ENCODE data around the gene CDH18.
"Not testable (repeated sequence)": the region's sequence is repeated elsewhere in the genome, so short reads cannot be mapped to it uniquely, and the experiment has no call there.

The CDH18 gene

DNA sequence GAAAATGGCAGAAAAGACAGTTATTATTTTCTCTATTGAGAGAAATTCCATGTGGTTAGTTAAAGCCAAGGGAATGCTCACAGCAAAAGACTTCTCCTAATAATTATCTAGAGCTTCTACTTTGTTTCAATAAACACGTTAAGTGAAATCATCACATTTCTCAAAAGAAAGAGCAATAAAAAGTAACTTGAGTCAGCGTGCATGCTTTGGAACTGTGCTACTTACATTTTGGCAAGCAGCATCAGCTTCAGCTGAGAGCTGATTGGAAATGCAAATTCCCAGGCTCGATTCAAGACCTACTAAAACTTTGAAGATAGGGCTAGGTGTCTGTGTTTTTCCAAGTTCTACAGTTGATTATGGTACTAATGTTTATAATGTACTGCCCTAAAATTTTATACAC is 132.1 kb downstream of the CDH18 start:
- no peak for DNase-seq

GRCh38 chr5:19855453-19855852 is 132.5 kb downstream of the CDH18 start:
- DNase-seq: no peak

- DNase-seq: no peak
Observed at GRCh38 chr5:19855031-19855430, 133.0 kb downstream of the CDH18 start.

GRCh38 chr5:19853616-19854240 is 134.3 kb downstream of the CDH18 start:
- no peak for DNase-seq

DNA sequence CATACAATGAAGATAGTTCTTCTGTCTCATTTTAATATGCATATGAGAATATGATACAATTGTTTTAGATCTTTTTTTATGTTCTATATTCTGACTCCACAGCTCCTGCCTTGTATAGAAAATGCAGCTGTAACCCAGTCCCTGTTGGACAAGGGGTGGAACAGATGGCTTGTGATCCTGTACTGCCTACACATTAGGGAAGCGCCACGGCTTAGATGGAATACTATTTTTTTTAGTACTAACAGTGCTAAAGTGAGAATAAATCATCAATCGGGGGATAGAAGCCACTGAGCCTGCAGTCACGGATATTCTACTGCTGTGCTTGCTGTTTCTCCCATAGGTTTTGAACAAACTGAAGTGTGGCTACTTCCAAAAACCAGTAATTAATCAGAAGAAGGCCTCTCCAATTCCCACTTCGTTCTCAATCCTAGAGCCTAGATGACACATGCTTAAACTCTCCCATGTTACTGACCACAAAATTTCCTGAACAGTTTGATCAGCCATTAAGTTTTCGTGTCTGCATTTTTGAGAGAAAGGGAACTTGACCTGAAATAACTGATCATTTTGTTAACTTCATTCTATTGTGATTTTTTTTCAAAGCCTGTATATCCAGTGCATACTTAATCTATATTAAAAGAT is 150.3 kb downstream of the CDH18 start:
- no peak for DNase-seq

GRCh38 chr5:19835442-19835841 is 152.6 kb downstream of the CDH18 start:
- DNase-seq: no peak

DNA sequence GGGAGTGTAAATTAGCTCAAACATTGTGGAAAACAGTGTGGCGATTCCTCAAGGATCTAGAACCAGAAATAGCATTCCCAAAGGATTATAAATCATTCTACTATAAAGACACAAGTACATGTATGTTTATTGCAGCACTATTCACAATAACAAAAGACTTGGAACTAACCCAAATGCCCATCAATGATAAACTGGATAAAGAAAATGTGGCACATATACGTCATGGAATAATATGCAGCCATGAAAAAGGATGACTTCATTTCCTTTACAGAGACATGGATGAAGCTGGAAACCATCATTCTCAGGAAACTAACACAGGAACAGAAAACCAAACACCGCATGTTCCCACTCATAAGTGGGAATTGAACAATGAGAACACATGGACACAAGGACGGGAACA is 175.3 kb downstream of the CDH18 start:
- DNase-seq: not testable (repeated sequence)

DNA sequence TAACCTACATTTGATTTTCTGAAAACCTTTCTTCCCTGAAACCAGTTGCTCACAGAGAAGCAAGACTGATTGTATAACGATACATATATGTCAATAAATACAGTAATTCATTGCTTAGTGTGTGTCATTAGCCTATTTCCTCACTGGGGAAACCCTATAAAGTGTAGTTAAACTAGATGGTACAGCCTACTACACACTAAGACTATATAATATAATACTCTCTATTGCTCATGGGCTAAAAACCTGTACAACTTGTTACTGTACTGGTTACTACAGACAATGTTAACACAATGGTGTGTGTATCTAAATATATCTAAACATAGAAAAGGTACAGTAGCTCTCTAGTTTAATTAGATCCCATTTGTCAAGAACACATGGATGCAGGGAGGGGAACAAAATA is 181.2 kb downstream of the CDH18 start:
- DNase-seq: no peak

DNA sequence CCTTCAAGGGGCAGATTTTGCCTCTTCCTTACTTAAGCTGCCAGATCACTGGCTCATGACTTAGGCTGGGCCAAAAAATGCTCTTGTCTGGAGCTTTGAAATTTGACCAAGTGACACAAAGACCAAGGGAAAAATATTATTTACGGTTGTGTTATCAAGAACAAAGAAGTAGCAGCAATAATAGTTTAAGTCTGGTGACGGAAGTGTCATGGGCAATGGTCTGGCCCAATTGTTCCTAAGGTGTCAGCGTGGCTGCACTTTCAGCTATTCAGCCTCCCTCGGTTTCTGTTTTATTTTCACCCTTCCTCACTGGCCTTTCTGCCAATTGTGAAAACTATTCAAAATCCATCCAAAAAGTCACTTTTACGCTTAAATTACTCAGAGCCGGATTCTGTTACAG is 185.3 kb downstream of the CDH18 start:
- DNase-seq: no peak

DNA sequence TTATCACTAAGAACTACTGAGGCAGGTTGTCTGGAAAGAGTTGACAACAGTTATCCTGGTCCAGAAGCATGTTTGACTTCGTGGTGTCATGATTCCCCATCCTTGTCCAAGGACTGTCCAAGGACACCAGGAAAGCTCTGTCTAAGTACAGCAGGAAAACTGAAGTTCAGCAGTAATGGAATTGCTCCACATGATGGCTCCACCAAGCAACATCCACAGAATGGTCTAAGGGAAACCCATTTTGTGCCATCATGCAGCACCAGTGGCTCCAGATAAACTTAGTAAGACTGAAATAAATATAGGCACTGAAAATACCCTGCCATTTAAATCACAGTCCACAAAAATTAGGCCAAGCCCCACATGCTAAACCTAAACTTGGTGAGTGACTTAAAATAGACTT is 192.8 kb downstream of the CDH18 start:
- no peak for DNase-seq

- no peak for DNase-seq
Observed at GRCh38 chr5:19790829-19791466, 197.1 kb downstream of the CDH18 start.

GRCh38 chr5:19782566-19782965 is 205.4 kb downstream of the CDH18 start:
- no peak for DNase-seq

DNA sequence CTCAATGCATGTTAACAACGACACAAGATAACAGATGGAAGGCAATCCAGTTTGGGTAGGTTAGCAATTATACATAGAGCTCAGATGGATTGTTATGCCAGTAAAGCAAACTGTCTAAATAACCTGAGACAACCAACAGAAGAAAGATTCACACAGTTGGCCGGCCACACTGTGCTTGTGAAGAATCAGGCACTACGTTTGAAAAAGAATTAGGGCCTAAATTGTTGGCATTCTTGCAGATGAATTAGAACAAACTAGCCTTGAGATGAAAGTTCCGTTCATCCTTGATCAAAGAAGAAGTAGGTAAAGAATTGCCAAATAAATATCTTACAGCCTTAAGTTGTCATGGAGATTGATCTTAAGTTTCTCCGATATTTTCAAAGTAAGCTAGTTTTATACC is 210.6 kb downstream of the CDH18 start:
- no peak for DNase-seq

DNA sequence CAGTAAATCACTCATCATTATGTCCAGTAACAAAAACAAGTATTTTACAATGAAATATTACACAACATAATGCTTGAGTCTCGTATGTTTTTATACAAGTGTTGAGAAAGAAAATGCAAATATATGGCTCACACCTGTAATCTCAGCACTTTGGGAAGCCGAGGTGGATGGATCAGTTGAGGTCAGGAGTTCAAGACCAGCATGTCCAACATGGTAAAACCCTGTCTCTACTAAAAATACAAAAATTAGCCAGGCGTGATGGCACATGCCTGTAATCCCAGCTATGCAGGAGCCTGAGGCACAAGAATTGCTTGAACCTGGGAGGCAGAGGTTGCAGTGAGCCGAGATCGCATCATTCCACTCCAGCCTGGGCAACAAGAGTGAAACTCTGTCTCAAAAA is 211.1 kb downstream of the CDH18 start:
- DNase-seq: not testable (repeated sequence)

DNA sequence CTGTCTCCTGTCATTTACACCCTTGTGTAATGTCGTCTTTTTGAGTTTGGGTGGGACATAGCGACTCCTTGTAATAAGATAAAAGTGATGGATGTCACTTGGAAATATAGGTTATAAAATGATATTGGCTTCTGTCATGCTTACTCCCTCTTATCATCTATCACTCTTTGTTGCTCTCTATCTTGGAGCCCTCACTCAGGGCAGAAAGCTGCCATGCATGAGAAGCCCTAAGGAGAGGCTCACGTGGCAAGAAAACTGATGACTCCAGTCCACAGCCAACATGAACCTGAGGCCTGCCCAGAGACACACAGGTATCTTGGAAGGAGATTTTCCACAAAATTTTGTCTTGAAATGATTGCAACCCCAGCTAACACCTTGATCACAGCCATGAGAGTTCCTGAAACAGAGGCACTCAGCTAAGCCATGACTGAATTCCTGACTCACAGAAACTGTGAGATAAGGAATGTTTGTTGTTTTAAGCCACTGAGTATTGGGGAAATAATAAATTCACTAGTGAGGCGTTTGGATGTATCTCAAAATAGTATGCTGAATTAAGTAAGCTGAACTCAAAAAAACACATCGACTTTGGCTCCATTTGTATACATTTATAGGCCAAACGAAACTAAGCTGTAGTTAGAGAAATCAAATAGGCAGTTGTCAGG is 216.7 kb downstream of the CDH18 start:
- DNase-seq: no peak

DNA sequence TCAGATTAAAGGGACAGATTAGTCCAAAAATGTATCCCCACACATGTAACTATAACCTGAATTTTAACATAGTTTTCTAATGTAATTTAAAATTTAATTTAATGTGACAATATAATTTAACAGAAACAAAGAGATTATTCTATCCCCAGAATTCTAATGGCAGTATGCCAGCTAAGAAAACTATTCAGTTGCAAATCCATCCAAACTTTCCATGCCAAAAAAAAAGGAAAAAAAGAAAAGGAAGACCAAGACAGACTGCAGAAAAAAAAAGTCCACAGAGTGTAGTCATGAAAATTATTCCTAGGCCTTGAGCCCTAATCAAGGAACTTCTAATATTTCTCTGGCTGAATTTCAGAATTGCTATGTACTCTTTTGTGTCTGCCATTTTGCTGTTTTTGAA is 217.6 kb downstream of the CDH18 start:
- no peak for DNase-seq

DNA sequence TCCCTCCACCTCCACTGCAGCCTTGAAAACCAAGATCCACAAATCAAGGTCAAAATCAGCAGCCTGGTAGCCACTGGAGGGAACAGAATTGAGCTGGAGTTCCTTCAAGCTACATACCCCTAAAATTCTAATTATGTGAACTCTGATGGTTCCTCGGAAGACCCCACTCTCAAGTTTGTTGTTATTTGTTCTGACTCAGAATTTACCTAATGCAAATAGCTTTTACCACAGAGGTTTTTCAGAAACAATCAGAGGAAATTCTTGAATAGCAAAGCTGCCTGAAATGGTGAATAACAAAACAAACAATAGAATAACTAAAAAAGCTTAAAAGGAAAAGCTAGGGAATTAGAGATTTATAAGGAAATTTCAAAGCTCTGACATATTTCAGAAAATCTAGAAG is 220.0 kb downstream of the CDH18 start:
- no peak for DNase-seq

GRCh38 chr5:19753579-19753978 is 234.4 kb downstream of the CDH18 start:
- no peak for DNase-seq

- no peak for DNase-seq
Observed at GRCh38 chr5:19751326-19751725, 236.7 kb downstream of the CDH18 start.

- no peak for DNase-seq
Observed at GRCh38 chr5:19745247-19745646, 242.8 kb downstream of the CDH18 start.

GRCh38 chr5:19739671-19740070 is 248.3 kb downstream of the CDH18 start:
- no peak for DNase-seq

- DNase-seq: no peak
Observed at GRCh38 chr5:19734776-19735175, 253.2 kb downstream of the CDH18 start.

DNA sequence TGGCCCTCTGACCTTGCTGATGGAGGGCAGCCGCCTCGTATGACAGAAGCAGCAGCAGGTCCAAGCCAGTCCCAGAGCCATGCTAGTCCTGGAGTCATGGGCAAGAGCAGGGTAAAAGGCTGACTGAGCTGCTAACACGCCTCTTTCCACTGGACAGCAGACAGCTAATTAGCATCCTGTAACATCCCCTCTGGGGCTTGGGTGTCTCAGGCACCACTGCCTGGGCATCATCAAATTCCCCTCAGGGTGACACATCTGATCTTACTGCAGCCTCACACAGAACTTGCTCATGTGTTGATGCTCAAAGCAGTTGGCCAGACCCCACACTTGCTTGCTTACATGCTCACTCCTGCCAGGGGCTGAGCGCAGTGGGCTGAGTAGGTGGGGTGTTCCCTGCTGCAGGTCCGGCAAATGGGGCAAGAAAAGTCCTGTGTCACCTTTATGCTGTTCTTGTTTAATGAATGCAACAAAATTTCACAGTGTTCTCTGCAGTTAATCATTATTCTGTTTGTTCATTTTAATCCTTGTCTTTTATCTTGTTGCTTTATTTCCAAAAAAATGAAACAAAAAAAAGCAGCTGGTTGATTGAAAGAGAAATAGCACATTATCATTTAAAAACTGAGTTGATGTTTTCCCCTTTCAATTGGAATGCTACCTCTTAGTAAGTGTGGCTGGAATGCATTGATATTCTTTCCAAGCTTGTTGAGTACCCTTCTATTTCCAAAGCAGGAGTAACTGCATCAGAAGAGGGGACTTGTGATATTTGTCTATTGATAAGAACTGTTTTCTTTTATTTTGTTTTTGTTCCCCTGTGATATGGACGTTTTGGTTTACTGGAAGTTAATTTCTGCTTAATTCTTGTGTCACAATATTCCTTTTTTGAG is 254.1 kb downstream of the CDH18 start:
- DNase-seq: no peak

Data from effector CD4-positive, alpha-beta T cell (primary cell).